Osteocyte (in vitro differentiated cells): ENCODE results near the gene SCP2. TPM values are rescaled to one million over a fixed set of nuclear protein-coding genes. Genes with fewer than 3 reads are reported as not detected.
A peak's percentile ranks its signal among the peaks of the same experiment; 100 is the strongest.
"Not testable (repeated sequence)": the region's sequence is repeated elsewhere in the genome, so short reads cannot be mapped to it uniquely, and the experiment has no call there.

Experiments used
- DNase-seq: peaks from one replicate; pipeline ENCODE4 v3.0.0; 2021; ENCODE audit warnings: mixed read lengths; ENCODE audit not compliant: unreplicated experiment; ENCODE audit errors: extremely low spot score
- H3K27ac Mint-ChIP-seq: one replicate; pipeline ENCODE4 v1.8.0; 2021; ENCODE audit warnings: mild to moderate bottlenecking, mixed read lengths; ENCODE audit not compliant: unreplicated experiment
- H3K27me3 Mint-ChIP-seq: one replicate; pipeline ENCODE4 v1.8.0; 2021; ENCODE audit warnings: mixed read lengths; ENCODE audit not compliant: unreplicated experiment
- H3K36me3 Mint-ChIP-seq: one replicate; pipeline ENCODE4 v1.8.0; 2021; ENCODE audit warnings: mixed read lengths; ENCODE audit not compliant: unreplicated experiment
- H3K4me1 Mint-ChIP-seq: one replicate; pipeline ENCODE4 v1.8.0; 2021; ENCODE audit warnings: mixed read lengths; ENCODE audit not compliant: unreplicated experiment
- H3K4me3 Mint-ChIP-seq: one replicate; pipeline ENCODE4 v1.8.0; 2021; ENCODE audit warnings: mild to moderate bottlenecking, moderate library complexity, mixed read lengths; ENCODE audit not compliant: unreplicated experiment
- H3K9me3 Mint-ChIP-seq: one replicate; pipeline ENCODE4 v1.8.0; 2021; ENCODE audit warnings: mixed read lengths; ENCODE audit not compliant: unreplicated experiment
- total RNA-seq: library from RNA; stranded (reverse); gene quantifications from 2 replicates; pipeline ENCODE4 v1.2.1, GENCODE V29; 2021
- TF ChIP-seq, protein P1 (sequence below): fragments of 200-600 bp; sonication (generic); IDR thresholded peaks from 2 replicates; pipeline ENCODE4 v1.5.0; 2021; ENCODE audit warnings: antibody characterized with exemption, mild to moderate bottlenecking, moderate library complexity

The SCP2 gene
- total RNA-seq, 1 donor from 2014 or later = 84.2 TPM

DNA sequence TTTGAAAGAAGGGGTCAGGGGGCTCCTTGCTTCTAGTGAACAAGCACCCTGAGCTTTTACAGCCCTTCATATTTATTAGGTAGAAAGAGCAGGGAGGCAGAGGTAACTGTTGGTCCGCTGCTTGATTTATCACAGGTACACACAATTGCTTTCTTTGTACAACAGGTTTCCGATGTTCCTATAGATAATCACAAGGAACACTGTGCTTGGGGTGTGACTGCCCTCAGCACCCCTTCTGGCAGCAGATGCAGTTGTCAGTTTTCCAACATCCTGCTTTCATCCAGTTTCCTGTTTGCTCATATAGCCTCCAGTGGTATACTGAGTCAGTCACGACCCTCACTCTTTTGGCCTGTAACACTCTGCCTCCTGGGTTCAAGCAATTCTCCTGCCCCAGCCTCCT lies 40.6 kb downstream of the SCP2 start:
- H3K36me3 Mint-ChIP-seq = peaks cover 16% of the 10 kb centered on the region
- no peaks in the 10 kb centered on the region for H3K9me3 Mint-ChIP-seq
- DNase-seq = no peak
- no peak overlapping the region for H3K4me3 Mint-ChIP-seq
- no peaks in the 10 kb centered on the region for H3K27me3 Mint-ChIP-seq
- H3K4me1 Mint-ChIP-seq = no peaks in the 10 kb centered on the region
- TF ChIP-seq, protein P1, sequence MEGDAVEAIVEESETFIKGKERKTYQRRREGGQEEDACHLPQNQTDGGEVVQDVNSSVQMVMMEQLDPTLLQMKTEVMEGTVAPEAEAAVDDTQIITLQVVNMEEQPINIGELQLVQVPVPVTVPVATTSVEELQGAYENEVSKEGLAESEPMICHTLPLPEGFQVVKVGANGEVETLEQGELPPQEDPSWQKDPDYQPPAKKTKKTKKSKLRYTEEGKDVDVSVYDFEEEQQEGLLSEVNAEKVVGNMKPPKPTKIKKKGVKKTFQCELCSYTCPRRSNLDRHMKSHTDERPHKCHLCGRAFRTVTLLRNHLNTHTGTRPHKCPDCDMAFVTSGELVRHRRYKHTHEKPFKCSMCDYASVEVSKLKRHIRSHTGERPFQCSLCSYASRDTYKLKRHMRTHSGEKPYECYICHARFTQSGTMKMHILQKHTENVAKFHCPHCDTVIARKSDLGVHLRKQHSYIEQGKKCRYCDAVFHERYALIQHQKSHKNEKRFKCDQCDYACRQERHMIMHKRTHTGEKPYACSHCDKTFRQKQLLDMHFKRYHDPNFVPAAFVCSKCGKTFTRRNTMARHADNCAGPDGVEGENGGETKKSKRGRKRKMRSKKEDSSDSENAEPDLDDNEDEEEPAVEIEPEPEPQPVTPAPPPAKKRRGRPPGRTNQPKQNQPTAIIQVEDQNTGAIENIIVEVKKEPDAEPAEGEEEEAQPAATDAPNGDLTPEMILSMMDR = no peak
- H3K27ac Mint-ChIP-seq = no peak overlapping the region

DNA sequence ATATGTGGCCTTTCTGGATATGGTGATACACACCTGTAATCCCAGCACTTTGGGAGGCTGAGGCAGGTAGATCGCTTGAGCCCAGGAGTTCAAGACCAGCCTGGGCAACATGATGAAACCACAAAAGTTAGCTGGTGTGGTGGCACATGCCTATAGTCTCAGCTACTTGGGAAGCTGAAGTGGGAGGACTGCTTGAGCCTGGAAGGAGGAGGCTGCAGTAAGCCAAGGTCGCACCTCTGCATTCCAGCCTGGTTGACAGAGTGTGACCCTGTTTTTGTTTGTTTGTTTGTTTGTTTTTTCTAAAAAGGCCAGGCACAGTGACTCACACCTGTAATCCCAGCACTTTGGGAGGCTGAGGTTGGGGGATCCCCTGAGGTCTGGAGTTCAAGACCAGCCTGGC lies 42.2 kb downstream of the SCP2 start:
- H3K27ac Mint-ChIP-seq = not testable (repeated sequence)

DNA sequence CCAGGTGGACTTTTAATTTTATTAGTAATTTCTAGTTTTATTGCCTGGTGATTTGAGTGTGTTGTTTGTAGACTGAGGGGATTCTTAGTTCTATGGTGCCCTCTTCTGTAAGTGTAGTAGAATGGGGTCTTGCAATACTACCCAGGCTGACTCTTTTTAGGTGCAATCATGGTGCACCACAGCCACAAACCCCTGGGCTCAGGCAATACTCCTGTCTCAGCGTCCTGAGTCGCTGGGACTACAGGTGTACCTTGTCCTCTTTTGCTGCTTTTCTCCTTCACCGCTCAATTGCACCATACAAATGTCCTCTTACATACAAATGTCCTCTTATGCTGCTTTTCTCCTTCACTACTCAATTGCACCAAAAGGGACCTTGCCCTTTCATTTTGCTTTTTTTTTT lies 43.1 kb downstream of the SCP2 start:
- H3K4me3 Mint-ChIP-seq = no peak overlapping the region
- H3K9me3 Mint-ChIP-seq = no peaks in the 10 kb centered on the region
- H3K4me1 Mint-ChIP-seq = no peaks in the 10 kb centered on the region
- H3K36me3 Mint-ChIP-seq = peaks cover 19% of the 10 kb centered on the region
- H3K27me3 Mint-ChIP-seq = no peaks in the 10 kb centered on the region
- no peak for DNase-seq
- TF ChIP-seq, protein P1 = peak; percentile 43
- H3K27ac Mint-ChIP-seq = no peak overlapping the region

More for the DNA sequence above, 42.2 kb downstream of the SCP2 start:
- not testable (repeated sequence) for H3K4me1 Mint-ChIP-seq, H3K4me3 Mint-ChIP-seq, H3K9me3 Mint-ChIP-seq, DNase-seq, H3K27me3 Mint-ChIP-seq
- peaks cover 19% of the 10 kb centered on the region for H3K36me3 Mint-ChIP-seq

DNA sequence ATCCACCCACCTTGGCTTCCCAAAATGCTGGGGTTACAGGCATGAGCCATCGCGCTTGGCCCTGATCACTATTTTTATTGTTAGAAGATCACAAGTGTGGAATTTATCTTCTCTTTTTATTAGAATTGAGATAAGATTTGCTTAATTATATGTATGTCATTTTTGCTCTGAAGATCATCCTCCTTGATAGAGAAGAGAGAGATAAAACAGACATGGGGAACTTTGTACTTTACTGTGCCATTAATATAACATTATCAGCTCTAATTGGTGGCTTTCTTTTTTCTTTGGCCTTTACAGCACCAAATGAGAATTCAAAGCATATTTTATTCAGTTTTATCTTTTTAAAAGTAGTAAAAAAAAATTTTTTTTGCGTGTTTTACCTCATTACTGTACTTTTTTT lies 46.8 kb downstream of the SCP2 start:
- TF ChIP-seq, protein P1 = no peak
- no peaks in the 10 kb centered on the region for H3K27me3 Mint-ChIP-seq
- H3K27ac Mint-ChIP-seq = no peak overlapping the region
- no peak overlapping the region for H3K4me3 Mint-ChIP-seq
- H3K4me1 Mint-ChIP-seq = no peaks in the 10 kb centered on the region
- peaks cover 28% of the 10 kb centered on the region for H3K36me3 Mint-ChIP-seq
- H3K9me3 Mint-ChIP-seq = no peaks in the 10 kb centered on the region
- no peak for DNase-seq

DNA sequence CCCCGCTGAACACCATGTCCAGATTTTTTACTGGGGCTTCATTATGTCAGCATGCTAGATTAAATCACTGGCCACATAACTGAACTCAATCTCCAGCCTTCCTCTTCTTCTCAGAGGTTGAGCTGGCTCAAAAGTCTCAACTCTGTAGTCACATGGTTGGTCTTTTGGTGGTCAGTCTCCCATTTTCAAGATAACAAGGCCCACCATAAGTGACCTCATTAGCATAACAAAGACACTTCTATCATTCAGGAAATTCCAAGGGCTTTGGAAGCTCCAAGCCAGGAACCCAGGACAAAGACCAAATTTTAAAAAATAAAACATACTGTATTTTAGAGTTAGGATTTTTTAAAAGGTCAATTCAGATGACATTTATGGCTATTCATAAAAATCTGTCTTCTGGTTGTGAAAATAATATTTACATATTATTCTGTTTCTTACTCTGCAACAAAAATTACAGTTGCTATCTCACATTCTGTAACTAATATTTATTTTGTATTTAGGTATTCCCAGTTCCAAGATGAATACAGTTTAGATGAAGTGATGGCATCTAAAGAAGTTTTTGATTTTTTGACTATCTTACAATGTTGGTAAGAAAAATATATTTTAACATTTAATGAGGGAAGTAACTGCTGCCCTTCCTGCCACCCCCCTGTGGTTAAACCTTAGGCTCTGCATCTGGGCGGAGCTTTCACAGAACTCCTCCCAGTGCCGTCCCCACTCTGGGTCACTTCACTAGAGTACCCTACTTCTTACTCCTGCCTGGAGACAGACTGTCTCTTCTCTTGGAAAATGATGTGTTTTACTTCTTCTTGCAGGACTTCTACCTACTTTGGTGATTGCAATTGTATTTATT lies 49.3 kb downstream of the SCP2 start:
- Mint-ChIP-seq H3K27me3 (no peaks in the 10 kb centered on the region), H3K27ac (no peak overlapping the region), H3K9me3 (no peaks in the 10 kb centered on the region), H3K36me3 (peaks cover 28% of the 10 kb centered on the region), H3K4me3 (no peak overlapping the region), H3K4me1 (no peaks in the 10 kb centered on the region)
- no peak for DNase-seq
- TF ChIP-seq, protein P1 = no peak
